Neuronal stem cell (in vitro differentiated cells): ENCODE measurements around the gene RALGAPA2.

Experiments
- DNase-seq: peaks from one replicate; pipeline ENCODE4 v3.0.0-alpha.2; 2013; ENCODE audit warnings: low spot score
- H2AFZ ChIP-seq: one replicate; pipeline ENCODE4 v1.6.1; 2013; ENCODE audit warnings: mild to moderate bottlenecking, low read length, inconsistent platforms
- H2AK5ac ChIP-seq: 2 replicates; pipeline ENCODE4 v1.6.1; 2013; ENCODE audit warnings: low read depth, mild to moderate bottlenecking, inconsistent platforms, low read length, moderate library complexity, mixed read lengths
- H2BK120ac ChIP-seq: 2 replicates; pipeline ENCODE4 v1.6.1; 2013; ENCODE audit warnings: low read depth, mild to moderate bottlenecking, inconsistent platforms, low read length, moderate library complexity, mixed read lengths
- H2BK12ac ChIP-seq: one replicate; pipeline ENCODE4 v1.6.1; 2013; ENCODE audit warnings: low read length, inconsistent platforms
- H2BK15ac ChIP-seq: 2 replicates; pipeline ENCODE4 v1.6.1; 2013; ENCODE audit warnings: mild to moderate bottlenecking, low read length, inconsistent platforms, mixed read lengths
- H2BK5ac ChIP-seq: one replicate; pipeline ENCODE4 v1.6.1; 2013; ENCODE audit warnings: inconsistent platforms, mild to moderate bottlenecking, low read length, moderate library complexity
- H3K14ac ChIP-seq: one replicate; pipeline ENCODE4 v1.6.1; 2013; ENCODE audit warnings: low read length, inconsistent platforms
- H3K18ac ChIP-seq: 2 replicates; pipeline ENCODE4 v1.6.1; 2013; ENCODE audit warnings: low read length, inconsistent platforms
- H3K23ac ChIP-seq: 2 replicates; pipeline ENCODE4 v1.6.1; 2013; ENCODE audit warnings: low read depth, mild to moderate bottlenecking, mixed read lengths, low read length, inconsistent platforms; ENCODE audit not compliant: poor library complexity
- H3K27ac ChIP-seq: replicated peaks from 3 replicates; pipeline ENCODE4 v1.5.1; 2013; ENCODE audit warnings: low read length, inconsistent platforms
- H3K27me3 ChIP-seq, 3 experiments: 2 replicates each; pipeline ENCODE4 v1.6.1; 2013; ENCODE audit warnings: low read length in 3 of 3, mild to moderate bottlenecking in 2 of 3, inconsistent platforms in 1 of 3, low read depth in 1 of 3, mixed read lengths in 1 of 3, moderate library complexity in 1 of 3; ENCODE audit not compliant: control insufficient read depth in 3 of 3, insufficient read depth in 3 of 3
- H3K36me3 ChIP-seq, 2 donors: replicated peaks in 1 of 2; 2 replicates each; pipeline ENCODE4 v1.6.1; 2013; ENCODE audit warnings: low read length in 2 of 2; ENCODE audit not compliant: control insufficient read depth in 2 of 2, insufficient read depth in 2 of 2
- H3K4ac ChIP-seq: 2 replicates; pipeline ENCODE4 v1.6.1; 2013; ENCODE audit warnings: inconsistent platforms, mild to moderate bottlenecking, low read length, moderate library complexity
- H3K4me1 ChIP-seq, 2 donors: 1 replicate in 1 of 2; 2 replicates in 1 of 2; pipeline ENCODE4 v1.6.1; 2013; ENCODE audit warnings: low read length in 2 of 2, low read depth in 1 of 2; ENCODE audit not compliant: control insufficient read depth in 2 of 2, insufficient read depth in 1 of 2
- H3K4me2 ChIP-seq: one replicate; pipeline ENCODE4 v1.6.1; 2013; ENCODE audit warnings: mild to moderate bottlenecking, low read length, inconsistent platforms; ENCODE audit not compliant: insufficient read depth, poor library complexity, severe bottlenecking
- H3K4me3 ChIP-seq, 2 donors: 2 replicates each; pipeline ENCODE4 v1.5.1; 2013; ENCODE audit warnings: low read length in 2 of 2, mild to moderate bottlenecking in 2 of 2, inconsistent platforms in 1 of 2, moderate library complexity in 1 of 2
- H3K79me1 ChIP-seq: one replicate; pipeline ENCODE4 v1.6.1; 2013; ENCODE audit warnings: low read depth, mild to moderate bottlenecking, inconsistent platforms, low read length, moderate library complexity
- H3K9ac ChIP-seq: one replicate; pipeline ENCODE4 v1.6.1; 2013; ENCODE audit warnings: mild to moderate bottlenecking, low read depth, low read length, inconsistent platforms; ENCODE audit not compliant: poor library complexity
- H3K9me3 ChIP-seq, 2 donors: replicated peaks in 1 of 2; 2 replicates each; pipeline versions ENCODE3 to v1.6.1; 2013; ENCODE audit warnings: low read length in 2 of 2, mild to moderate bottlenecking in 2 of 2, inconsistent platforms in 1 of 2, low read depth in 1 of 2, mixed read lengths in 1 of 2, moderate library complexity in 1 of 2; ENCODE audit not compliant: control insufficient read depth in 2 of 2, insufficient read depth in 1 of 2
- H4K8ac ChIP-seq: one replicate; pipeline ENCODE4 v1.6.1; 2013; ENCODE audit warnings: low read depth, mild to moderate bottlenecking, inconsistent platforms, low read length, moderate library complexity
- H4K91ac ChIP-seq: one replicate; pipeline ENCODE4 v1.6.1; 2013; ENCODE audit warnings: low read length, low read depth, mild to moderate bottlenecking, inconsistent platforms; ENCODE audit not compliant: poor library complexity
- WGBS, 2 donors: extraction: QIAGEN DNeasy Blood & Tissue Kit; methylation state at CpG; one replicate each; pipeline ENCODE4 v1.1.7; 2013; ENCODE audit warnings: missing lambda C conversion rate in 2 of 2, mixed read lengths in 1 of 2; ENCODE audit not compliant: insufficient read length in 2 of 2, insufficient replicate concordance in 1 of 2; ENCODE audit errors: extremely low coverage in 2 of 2; 5-methylcytosine and 5-hydroxymethylcytosine counted together

The RALGAPA2 gene

DNA sequence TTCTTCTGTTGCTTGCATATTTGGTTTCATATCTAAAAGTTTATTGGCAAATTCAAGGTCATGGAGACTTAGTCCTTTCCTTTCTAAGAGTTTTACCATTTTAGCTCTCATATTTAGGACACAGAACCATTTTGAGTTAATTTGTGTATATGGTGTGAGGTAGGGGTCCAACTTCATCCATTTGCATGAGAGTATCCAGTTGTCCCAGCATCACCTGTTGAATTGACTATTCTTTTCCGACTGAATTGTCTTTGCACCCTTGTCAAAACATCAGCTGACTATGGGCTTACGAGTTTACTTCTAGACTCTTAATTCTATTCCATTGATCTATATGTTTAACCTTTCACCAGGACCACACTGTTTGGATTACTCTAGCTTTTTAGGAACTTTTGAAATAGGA lies 157.5 kb downstream of the RALGAPA2 start:
- no peaks in the 10 kb centered on the region for H3K79me1 ChIP-seq
- no peak overlapping the region for H3K23ac ChIP-seq
- no peak overlapping the region for H4K91ac ChIP-seq
- H2BK5ac ChIP-seq = no peak overlapping the region
- WGBS, 2 donors = no CpG with 5 or more reads among the region's 2 CpGs
- H2AK5ac ChIP-seq = no peak overlapping the region
- no peak for DNase-seq
- H3K27ac ChIP-seq = no peak overlapping the region
- H2BK120ac ChIP-seq = no peak overlapping the region
- peaks cover 0 to 2% of the 10 kb centered on the region in 2 donors for H3K4me1 ChIP-seq
- H2BK12ac ChIP-seq = no peak overlapping the region
- no peaks in the 10 kb centered on the region for H3K36me3 ChIP-seq
- H4K8ac ChIP-seq = no peak overlapping the region
- H2BK15ac ChIP-seq = no peak overlapping the region
- H3K9me3 ChIP-seq = peaks cover 2 to 15% of the 10 kb centered on the region in 2 donors
- H3K18ac ChIP-seq = no peak overlapping the region
- H3K4me3 ChIP-seq = no peak overlapping the region
- no peak overlapping the region for H3K9ac ChIP-seq
- H3K27me3 ChIP-seq = no peaks in the 10 kb centered on the region
- no peak overlapping the region for H3K4me2 ChIP-seq
- no peak overlapping the region for H2AFZ ChIP-seq
- H3K14ac ChIP-seq = no peak overlapping the region
- H3K4ac ChIP-seq = no peak overlapping the region

- H2BK15ac ChIP-seq = no peak overlapping the region
- DNase-seq = no peak
- H2BK5ac ChIP-seq = no peak overlapping the region
- H4K91ac ChIP-seq = no peak overlapping the region
- no peak overlapping the region for H3K4me2 ChIP-seq
- no peaks in the 10 kb centered on the region for H3K27me3 ChIP-seq
- no peak overlapping the region for H3K4ac ChIP-seq
- no peaks in the 10 kb centered on the region for H3K36me3 ChIP-seq
- H3K9me3 ChIP-seq = peaks cover 2 to 15% of the 10 kb centered on the region in 2 donors
- no peaks in the 10 kb centered on the region for H3K79me1 ChIP-seq
- no peak overlapping the region for H3K14ac ChIP-seq
- no peak overlapping the region for H3K27ac ChIP-seq
- no peaks in the 10 kb centered on the region for H3K4me1 ChIP-seq
- no peak overlapping the region for H2BK120ac ChIP-seq
- H3K9ac ChIP-seq = no peak overlapping the region
- no peak overlapping the region for H2BK12ac ChIP-seq
- H2AFZ ChIP-seq = no peak overlapping the region
- no peak overlapping the region for H3K23ac ChIP-seq
- no peak overlapping the region for H4K8ac ChIP-seq
- no peak overlapping the region for H3K4me3 ChIP-seq
- no peak overlapping the region for H3K18ac ChIP-seq
- H2AK5ac ChIP-seq = no peak overlapping the region
Observed at GRCh38 chr20:20553541-20553940, 158.9 kb downstream of the RALGAPA2 start.

- Histone ChIP-seq H3K27ac (no peak overlapping the region), H3K4me3 (no peak overlapping the region), H2BK120ac (no peak overlapping the region), H2AFZ (no peak overlapping the region), H2BK5ac (no peak overlapping the region), H2AK5ac (no peak overlapping the region), H3K9ac (no peak overlapping the region), H3K4me2 (no peak overlapping the region), H2BK15ac (no peak overlapping the region), H3K27me3 (no peaks in the 10 kb centered on the region), H3K79me1 (no peaks in the 10 kb centered on the region), H3K36me3 (no peaks in the 10 kb centered on the region), H3K14ac (no peak overlapping the region), H4K8ac (no peak overlapping the region), H3K23ac (no peak overlapping the region), H3K9me3 (peaks cover 3 to 15% of the 10 kb centered on the region in 2 donors), H3K4me1 (no peaks in the 10 kb centered on the region), H3K4ac (no peak overlapping the region), H4K91ac (no peak overlapping the region), H2BK12ac (no peak overlapping the region), H3K18ac (no peak overlapping the region)
- no CpG with 5 or more reads among the region's 4 CpGs for WGBS, 2 donors
- no peak for DNase-seq
Observed at GRCh38 chr20:20552076-20552475, 160.4 kb downstream of the RALGAPA2 start.

- no peak overlapping the region for H2AFZ ChIP-seq
- H2BK5ac ChIP-seq = no peak overlapping the region
- no peak overlapping the region for H3K27ac ChIP-seq
- no peak overlapping the region for H4K91ac ChIP-seq
- H3K4me3 ChIP-seq = no peak overlapping the region
- no peak overlapping the region for H4K8ac ChIP-seq
- no peak overlapping the region for H3K14ac ChIP-seq
- H3K9me3 ChIP-seq = peaks cover 3 to 15% of the 10 kb centered on the region in 2 donors
- no peak overlapping the region for H3K4ac ChIP-seq
- H3K27me3 ChIP-seq = no peaks in the 10 kb centered on the region
- H2BK120ac ChIP-seq = no peak overlapping the region
- no CpG with 5 or more reads among the region's 3 CpGs for WGBS, 2 donors
- no peak overlapping the region for H2BK15ac ChIP-seq
- no peaks in the 10 kb centered on the region for H3K79me1 ChIP-seq
- H3K18ac ChIP-seq = no peak overlapping the region
- H3K36me3 ChIP-seq = no peaks in the 10 kb centered on the region
- no peaks in the 10 kb centered on the region for H3K4me1 ChIP-seq
- no peak for DNase-seq
- H3K9ac ChIP-seq = no peak overlapping the region
- H2AK5ac ChIP-seq = no peak overlapping the region
- no peak overlapping the region for H3K23ac ChIP-seq
- H2BK12ac ChIP-seq = no peak overlapping the region
- H3K4me2 ChIP-seq = no peak overlapping the region
Observed at GRCh38 chr20:20551409-20551808, 161.0 kb downstream of the RALGAPA2 start.
